IMR-90 (cell line): ENCODE data around the gene ABHD10. TPM values are rescaled to one million over a fixed set of nuclear protein-coding genes. Genes with fewer than 3 reads are reported as not detected.
A peak's percentile ranks its signal among the peaks of the same experiment; 100 is the strongest.

ENCODE experiments used
- ATAC-seq: fragments of 200-7000 bp; cut with Tn5 transposase; 2 replicates; pipeline ENCODE4 v1.9.1; 2020; ENCODE audit warnings: low read depth, mild to moderate bottlenecking, moderate library complexity
- BruUV-seq: library from RNA; stranded (reverse); fragments of 400-500 nt; replicated peaks from 2 replicates; lab custom pipeline; 2021; lab: Mats Ljungman, UMichigan
- CTCF ChIA-PET: fragments of 300-600 bp; formaldehyde crosslinking; extraction: SDS; loops from one replicate; lab custom pipeline; 2021; ENCODE audit warnings: antibody characterized with exemption; lab: Yijun Ruan, JAX
- POLR2A ChIA-PET: fragments of 300-600 bp; sonication (Branson Sonifier 250); formaldehyde crosslinking; loops from one replicate; lab custom pipeline; 2022; ENCODE audit warnings: antibody characterized with exemption; ENCODE audit not compliant: unreplicated experiment; lab: Charles Lee
- DNase-seq: peaks from one replicate; pipeline ENCODE4 v3.0.0; 2013
- H2AFZ ChIP-seq: replicated peaks from 2 replicates; pipeline ENCODE3; 2013; ENCODE audit warnings: low read length, mild to moderate bottlenecking; ENCODE audit not compliant: poor library complexity
- H2AK5ac ChIP-seq: 2 replicates; pipeline ENCODE4 v1.6.1; 2013; ENCODE audit warnings: low read depth, low read length, inconsistent platforms
- H2AK9ac ChIP-seq: replicated peaks from 2 replicates; pipeline ENCODE3; 2013; ENCODE audit warnings: mild to moderate bottlenecking, low read depth, low read length, moderate library complexity; ENCODE audit not compliant: poor library complexity
- H2BK120ac ChIP-seq: 2 replicates; pipeline ENCODE4 v1.6.1; 2013; ENCODE audit warnings: low read depth, low read length, inconsistent platforms
- H2BK15ac ChIP-seq: 3 replicates; pipeline ENCODE4 v1.6.1; 2013; ENCODE audit warnings: low read depth, low read length, inconsistent platforms
- H2BK20ac ChIP-seq: 2 replicates; pipeline ENCODE4 v1.6.1; 2013; ENCODE audit warnings: low read depth, mild to moderate bottlenecking, inconsistent platforms, low read length, moderate library complexity
- H2BK5ac ChIP-seq: 2 replicates; pipeline ENCODE4 v1.6.1; 2013; ENCODE audit warnings: mild to moderate bottlenecking, low read depth, low read length, inconsistent platforms; ENCODE audit not compliant: poor library complexity, severe bottlenecking
- H3K14ac ChIP-seq: replicated peaks from 2 replicates; pipeline ENCODE4 v1.6.1; 2013; ENCODE audit warnings: low read depth, low read length, inconsistent platforms
- H3K18ac ChIP-seq: 2 replicates; pipeline ENCODE4 v1.6.1; 2013; ENCODE audit warnings: low read depth, low read length, control low read depth
- H3K23ac ChIP-seq: 2 replicates; pipeline ENCODE4 v1.6.1; 2013; ENCODE audit warnings: low read depth, low read length, inconsistent platforms
- H3K27ac ChIP-seq: 2 replicates; pipeline ENCODE4 v1.5.1; 2013; ENCODE audit warnings: mild to moderate bottlenecking, control low read depth, low read length; ENCODE audit not compliant: insufficient read depth
- H3K27me3 ChIP-seq: 2 replicates; pipeline ENCODE4 v1.6.1; 2013; ENCODE audit warnings: low read length; ENCODE audit not compliant: control insufficient read depth, insufficient read depth
- H3K36me3 ChIP-seq: 2 replicates; pipeline ENCODE4 v1.6.1; 2013; ENCODE audit warnings: low read length, mixed read lengths; ENCODE audit not compliant: control insufficient read depth, insufficient read depth
- H3K4ac ChIP-seq: 2 replicates; pipeline ENCODE4 v1.6.1; 2013; ENCODE audit warnings: low read depth, low read length, inconsistent platforms
- H3K4me1 ChIP-seq: 2 replicates; pipeline ENCODE4 v1.6.1; 2013; ENCODE audit warnings: low read length, mixed read lengths; ENCODE audit not compliant: control insufficient read depth, insufficient read depth
- H3K4me2 ChIP-seq: 2 replicates; pipeline ENCODE4 v1.6.1; 2013; ENCODE audit warnings: low read depth, mild to moderate bottlenecking, control low read depth, low read length, moderate library complexity
- H3K4me3 ChIP-seq: 2 replicates; pipeline ENCODE4 v1.5.1; 2013; ENCODE audit warnings: low read depth, mild to moderate bottlenecking, control low read depth, low read length, moderate library complexity; ENCODE audit not compliant: insufficient read depth
- H3K56ac ChIP-seq: 2 replicates; pipeline ENCODE4 v1.6.1; 2013; ENCODE audit warnings: low read length, inconsistent platforms; ENCODE audit not compliant: insufficient read depth; ENCODE audit errors: extremely low read depth
- H3K79me1 ChIP-seq, 2 experiments: 2 replicates each; pipeline ENCODE4 v1.6.1; 2013; ENCODE audit warnings: low read length in 2 of 2, inconsistent platforms in 1 of 2, low read depth in 1 of 2
- H3K9ac ChIP-seq: 2 replicates; pipeline ENCODE4 v1.6.1; 2013; ENCODE audit warnings: low read depth, low read length, control low read depth
- H3K9me1 ChIP-seq: 2 replicates; pipeline ENCODE4 v1.6.1; 2013; ENCODE audit warnings: low read length, inconsistent platforms; ENCODE audit not compliant: insufficient read depth
- H3K9me3 ChIP-seq: 2 replicates; pipeline ENCODE4 v1.6.1; 2013; ENCODE audit warnings: low read length; ENCODE audit not compliant: control insufficient read depth, insufficient read depth
- H4K20me1 ChIP-seq: 2 replicates; pipeline ENCODE4 v1.6.1; 2013; ENCODE audit warnings: low read length, inconsistent platforms; ENCODE audit not compliant: insufficient read depth
- H4K5ac ChIP-seq: 2 replicates; pipeline ENCODE4 v1.6.1; 2013; ENCODE audit warnings: mild to moderate bottlenecking, low read depth, low read length, control low read depth
- H4K8ac ChIP-seq, 2 experiments: 2 replicates each; pipeline ENCODE4 v1.6.1; 2013; ENCODE audit warnings: low read depth in 2 of 2, low read length in 2 of 2, control low read depth in 1 of 2, inconsistent platforms in 1 of 2
- H4K91ac ChIP-seq: 2 replicates; pipeline ENCODE4 v1.6.1; 2013; ENCODE audit warnings: low read depth, low read length, inconsistent platforms; ENCODE audit not compliant: insufficient read depth
- FOS ChIP-seq: fragments of 150-350 bp; IDR thresholded peaks from 2 replicates; pipeline ENCODE4 v1.6.1; 2016; ENCODE audit warnings: low read depth, low read length
- MAZ ChIP-seq: IDR thresholded peaks from 2 replicates; pipeline ENCODE4 v1.6.1; 2012; ENCODE audit warnings: low read depth, mild to moderate bottlenecking, low read length, improper control_type of control experiment, moderate library complexity, borderline replicate concordance
- MXI1 ChIP-seq: IDR thresholded peaks from 2 replicates; pipeline ENCODE4 v1.6.1; 2012; ENCODE audit warnings: low read depth, mild to moderate bottlenecking, low read length, moderate library complexity, borderline replicate concordance
- RAD21 ChIP-seq: IDR thresholded peaks from 2 replicates; pipeline ENCODE4 v1.6.1; 2012; ENCODE audit warnings: low read length, improper control_type of control experiment
- RCOR1 ChIP-seq: IDR thresholded peaks from 2 replicates; pipeline ENCODE4 v1.6.1; 2012; ENCODE audit warnings: mild to moderate bottlenecking, low read length, improper control_type of control experiment; ENCODE audit not compliant: insufficient replicate concordance
- SMC3 ChIP-seq: fragments of 150-350 bp; IDR thresholded peaks from 2 replicates; pipeline ENCODE4 v1.6.1; 2016; ENCODE audit warnings: low read depth, mild to moderate bottlenecking, antibody characterized with exemption, low read length, moderate library complexity
- USF2 ChIP-seq: fragments of 150-350 bp; IDR thresholded peaks from 2 replicates; pipeline ENCODE4 v1.6.1; 2017; ENCODE audit warnings: mild to moderate bottlenecking, antibody characterized with exemption, low read length, low read depth
- dilution Hi-C: fragments of 300-500 bp; cut with HindIII; formaldehyde crosslinking; loops from one replicate; pipeline ENCODE4 v1.14.3; 2018; ENCODE audit warnings: low sequenced_read_pairs; ENCODE audit not compliant: unreplicated experiment
- in situ Hi-C: fragments of 300-500 bp; cut with MboI; formaldehyde crosslinking; loops from 3 replicates; pipeline ENCODE4 v1.14.3; 2019; ENCODE audit warnings: low sequenced_read_pairs, inconsistent platforms, mixed read lengths
- intact Hi-C: fragments of 100-400 bp; cut with micrococcal nuclease; formaldehyde crosslinking; loops from 2 replicates; pipeline ENCODE4 v1.10.0; 2022
- polyA plus RNA-seq, 3 experiments: library from polyadenylated mRNA; depleted of rRNA; stranded (reverse); fragments of >200 nt; gene quantifications; 2 replicates each; pipeline ENCODE4 v1.2.3, GENCODE V29; 2012; ENCODE audit warnings: low replicate concordance in 1 of 3
- total RNA-seq: library from RNA; depleted of rRNA; stranded (reverse); fragments of >200 nt; gene quantifications from 2 replicates; pipeline ENCODE4 v1.2.3, GENCODE V29; 2012

Gene ABHD10
- total and polyA plus RNA-seq, 2 of the 4 experiments (the other 2 are of a cell fraction), result 24.7 to 57.2 TPM

- intact Hi-C loops, result loop anchor here (5.0 kb wide), 1 partner anchor 36 kb away; no protein-coding TSS in a partner anchor
- no peak overlapping the region for H3K9ac ChIP-seq
- in situ Hi-C loops, result no loop called here
- H2AK9ac ChIP-seq, result no peak overlapping the region
- H3K4ac ChIP-seq, result 0 out of 2 replicates have a peak overlapping the region, but pooled peaks have one; percentile 29
- no peaks in the 10 kb centered on the region for H3K27me3 ChIP-seq
- H4K20me1 ChIP-seq, result no peaks in the 10 kb centered on the region
- peak overlapping the region in 1 of 2 experiments; percentile 69 for H4K8ac ChIP-seq
- H2BK15ac ChIP-seq, result peak overlapping the region; percentile 77; the same call in 1 of the 3 replicates
- H3K14ac ChIP-seq, result 0 out of 2 replicates have a peak overlapping the region, but pooled peaks have one; percentile 31
- TF ChIP-seq RAD21 (no peak), MAZ (no peak), FOS (no peak), RCOR1 (no peak), USF2 (no peak), MXI1 (no peak), SMC3 (no peak)
- peak overlapping the region; percentile 38 for H2BK5ac ChIP-seq
- peaks cover 11% of the 10 kb centered on the region for H3K36me3 ChIP-seq
- H2BK120ac ChIP-seq, result peak overlapping the region; percentile 80
- H3K18ac ChIP-seq, result peak overlapping the region; percentile 62; the same call in 1 of the 2 replicates
- CTCF ChIA-PET, result no interaction called here
- peak overlapping the region; percentile 64; the same call in 1 of the 2 replicates for H3K23ac ChIP-seq
- dilution Hi-C loops, result no loop called here
- H3K79me1 ChIP-seq, result no peaks in the 10 kb centered on the region; a peak in 1 of 4 replicates
- H4K5ac ChIP-seq, result peak overlapping the region; percentile 67; the same call in 1 of the 2 replicates
- H3K4me1 ChIP-seq, result peaks cover 12% of the 10 kb centered on the region
- H3K27ac ChIP-seq, result peak overlapping the region; percentile 51; the same call in 1 of the 2 replicates
- H3K56ac ChIP-seq, result no peak overlapping the region
- H2BK20ac ChIP-seq, result peak overlapping the region; percentile 84; the same call in 1 of the 2 replicates
- H4K91ac ChIP-seq, result peak overlapping the region; percentile 11; the same call in 1 of the 2 replicates
- no peak overlapping the region for H3K4me3 ChIP-seq
- no peak overlapping the region for H2AFZ ChIP-seq
- no peak for ATAC-seq
- DNase-seq, result no peak
- no peak overlapping the region for H3K4me2 ChIP-seq
- peaks cover 9% of the 10 kb centered on the region; the same call in 1 of the 2 replicates for H3K9me1 ChIP-seq
- BruUV-seq, result no TSS peak
- POLR2A ChIA-PET, result no interaction called here
- H2AK5ac ChIP-seq, result 0 out of 2 replicates have a peak overlapping the region, but pooled peaks have one; percentile 73
- H3K9me3 ChIP-seq, result no peaks in the 10 kb centered on the region
Measured at GRCh38 chr3:111937871-111938270, 41.0 kb upstream of the ABHD10 start.
